HUES6 (cell line): ENCODE results near the gene ATRN.

Source experiments
- H3K27ac ChIP-seq: 2 replicates; pipeline ENCODE4 v1.7.0; 2013; ENCODE audit warnings: low read depth, mild to moderate bottlenecking, low read length, inconsistent platforms
- H3K27me3 ChIP-seq: 2 replicates; pipeline ENCODE4 v1.6.1; 2013; ENCODE audit warnings: low read length; ENCODE audit not compliant: control insufficient read depth, insufficient read depth
- H3K36me3 ChIP-seq: 2 replicates; pipeline ENCODE4 v1.6.1; 2013; ENCODE audit warnings: low read length; ENCODE audit not compliant: control insufficient read depth, insufficient read depth
- H3K4me1 ChIP-seq: 2 replicates; pipeline ENCODE4 v1.6.1; 2013; ENCODE audit warnings: low read length; ENCODE audit not compliant: control insufficient read depth, insufficient read depth
- H3K4me3 ChIP-seq: 2 replicates; pipeline ENCODE4 v1.5.1; 2013; ENCODE audit warnings: low read depth, low read length
- H3K9ac ChIP-seq: one replicate; pipeline ENCODE4 v1.6.1; 2013; ENCODE audit warnings: mild to moderate bottlenecking, low read length
- H3K9me3 ChIP-seq: 2 replicates; pipeline ENCODE4 v1.6.1; 2013; ENCODE audit warnings: low read depth, low read length; ENCODE audit not compliant: control insufficient read depth, insufficient read depth

Gene ATRN

DNA sequence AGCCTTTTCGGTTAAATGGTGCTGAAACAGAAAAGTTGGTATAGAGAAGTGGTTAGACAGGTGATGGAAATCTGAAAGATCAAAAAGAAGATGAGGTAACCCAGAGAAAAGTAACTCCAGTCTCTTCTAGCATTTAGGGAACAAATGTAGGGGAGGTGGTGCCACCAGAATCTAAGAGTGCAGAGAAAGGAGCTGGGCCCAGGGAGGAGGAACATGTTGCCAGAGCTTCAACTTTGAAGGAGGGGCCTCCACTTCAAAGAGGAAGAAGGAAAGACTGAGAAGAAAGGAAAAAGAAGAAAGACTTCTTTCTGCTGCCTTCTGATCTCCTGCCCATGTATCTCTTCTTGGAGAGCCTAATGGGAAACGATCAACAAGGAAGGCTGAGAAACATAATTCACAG is 23.5 kb upstream of the ATRN start:
- Histone ChIP-seq H3K27ac (no peak overlapping the region), H3K9me3 (no peaks in the 10 kb centered on the region), H3K4me1 (no peaks in the 10 kb centered on the region), H3K36me3 (no peaks in the 10 kb centered on the region), H3K4me3 (no peak overlapping the region), H3K9ac (no peak overlapping the region), H3K27me3 (no peaks in the 10 kb centered on the region)

DNA sequence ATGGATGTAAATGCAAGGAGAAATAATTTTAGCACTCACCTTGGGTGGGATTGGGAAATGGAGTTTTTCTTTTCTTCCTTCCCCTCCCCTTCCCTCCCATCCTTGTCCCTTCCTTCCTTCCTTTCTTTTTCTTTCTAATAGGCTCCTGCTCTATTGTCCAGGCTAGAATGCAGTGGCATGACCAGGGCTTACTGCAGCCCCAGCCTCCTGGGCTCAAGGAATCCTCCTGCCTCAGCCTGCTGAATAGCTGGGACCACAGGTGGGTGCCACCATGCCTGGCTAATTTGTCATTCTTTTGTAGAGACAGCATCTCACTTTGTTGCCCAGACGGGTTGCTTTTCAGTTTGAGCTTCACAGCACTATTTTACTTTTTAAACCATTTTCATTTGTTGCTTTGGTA is 21.5 kb upstream of the ATRN start:
- Histone ChIP-seq H3K27ac (no peak overlapping the region), H3K9me3 (no peaks in the 10 kb centered on the region), H3K4me1 (no peaks in the 10 kb centered on the region), H3K9ac (no peak overlapping the region), H3K27me3 (no peaks in the 10 kb centered on the region), H3K4me3 (no peak overlapping the region), H3K36me3 (no peaks in the 10 kb centered on the region)

DNA sequence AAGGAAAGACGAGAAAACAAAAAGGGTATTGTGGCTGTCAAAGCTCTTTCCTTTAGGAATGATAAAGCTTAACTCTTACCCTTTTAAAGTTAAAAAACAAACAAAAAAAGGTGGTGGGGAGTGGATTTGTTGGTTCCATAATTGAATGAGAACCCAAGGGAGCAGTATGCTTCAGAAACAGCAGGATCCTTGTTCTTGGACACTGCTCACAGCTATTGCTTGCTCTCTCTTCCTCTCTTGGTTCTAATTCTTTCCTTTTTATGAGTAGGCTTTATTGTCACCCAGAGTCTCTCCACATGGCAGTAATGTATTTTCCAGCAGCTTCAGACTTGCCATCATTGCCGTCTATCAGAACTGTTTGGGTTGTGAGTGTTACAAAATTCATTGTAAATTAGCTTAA is 18.7 kb upstream of the ATRN start:
- Histone ChIP-seq H3K9ac (no peak overlapping the region), H3K9me3 (no peaks in the 10 kb centered on the region), H3K27me3 (no peaks in the 10 kb centered on the region), H3K36me3 (no peaks in the 10 kb centered on the region), H3K27ac (no peak overlapping the region), H3K4me1 (no peaks in the 10 kb centered on the region), H3K4me3 (no peak overlapping the region)

GRCh38 chr20:3452690-3453089 is 18.1 kb upstream of the ATRN start:
- Histone ChIP-seq H3K9me3 (no peaks in the 10 kb centered on the region), H3K9ac (no peak overlapping the region), H3K27ac (no peak overlapping the region), H3K27me3 (no peaks in the 10 kb centered on the region), H3K4me1 (no peaks in the 10 kb centered on the region), H3K36me3 (no peaks in the 10 kb centered on the region), H3K4me3 (no peak overlapping the region)

- no peaks in the 10 kb centered on the region for H3K27me3 ChIP-seq
- no peaks in the 10 kb centered on the region for H3K36me3 ChIP-seq
- H3K9me3 ChIP-seq: no peaks in the 10 kb centered on the region
- no peak overlapping the region for H3K9ac ChIP-seq
- no peaks in the 10 kb centered on the region for H3K4me1 ChIP-seq
- H3K27ac ChIP-seq: no peak overlapping the region
- H3K4me3 ChIP-seq: no peak overlapping the region
These were observed 16.0 kb upstream of the ATRN start for GRCh38 chr20:3454831-3455230.

DNA sequence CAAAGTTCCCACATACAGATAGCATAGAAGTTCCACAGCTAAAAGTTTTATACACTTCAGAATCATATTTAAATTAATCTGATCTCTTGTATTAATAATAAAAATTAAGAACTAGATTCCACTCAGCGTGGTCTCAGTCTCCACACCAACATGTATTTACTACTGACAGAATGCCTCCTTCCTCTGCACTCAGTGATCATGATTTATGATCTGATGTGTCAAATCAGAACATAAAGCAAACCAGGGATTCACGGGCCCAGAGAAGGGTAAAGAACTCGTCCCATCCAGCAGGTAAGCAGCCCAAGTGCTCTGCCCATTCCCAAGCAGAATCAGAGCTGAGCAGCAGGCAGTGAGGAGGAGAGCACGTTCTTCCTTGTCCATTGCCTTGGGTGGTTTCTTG is 14.2 kb upstream of the ATRN start:
- Histone ChIP-seq H3K27me3 (no peaks in the 10 kb centered on the region), H3K27ac (no peak overlapping the region), H3K4me1 (peaks cover 8% of the 10 kb centered on the region; the same call in 1 of the 2 replicates), H3K9ac (no peak overlapping the region), H3K4me3 (no peak overlapping the region), H3K36me3 (no peaks in the 10 kb centered on the region), H3K9me3 (no peaks in the 10 kb centered on the region)

DNA sequence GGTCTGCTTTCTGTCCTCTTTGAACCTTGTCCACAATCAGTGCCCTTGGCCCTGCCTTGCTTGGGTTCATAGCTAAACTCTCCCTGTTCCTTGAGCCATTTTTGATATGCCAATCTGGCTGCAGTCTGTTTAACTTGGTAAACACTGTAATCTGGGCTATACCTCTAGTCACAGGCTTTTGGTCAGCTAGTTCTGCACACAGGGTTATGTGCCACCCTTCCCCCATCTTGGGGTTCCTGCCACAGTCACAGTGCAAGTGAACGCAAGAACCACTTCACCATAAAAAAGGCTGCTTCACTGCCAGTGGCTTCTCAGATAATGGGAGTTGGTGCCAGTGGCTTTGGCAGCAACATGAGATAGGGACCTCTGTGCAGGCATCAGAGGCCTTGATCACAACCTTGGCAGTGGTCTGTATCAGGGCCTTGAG is 10.9 kb upstream of the ATRN start:
- Histone ChIP-seq H3K27me3 (no peaks in the 10 kb centered on the region), H3K9me3 (no peaks in the 10 kb centered on the region), H3K4me3 (no peak overlapping the region), H3K27ac (no peak overlapping the region), H3K4me1 (peaks cover 8% of the 10 kb centered on the region; the same call in 1 of the 2 replicates), H3K36me3 (no peaks in the 10 kb centered on the region), H3K9ac (no peak overlapping the region)

DNA sequence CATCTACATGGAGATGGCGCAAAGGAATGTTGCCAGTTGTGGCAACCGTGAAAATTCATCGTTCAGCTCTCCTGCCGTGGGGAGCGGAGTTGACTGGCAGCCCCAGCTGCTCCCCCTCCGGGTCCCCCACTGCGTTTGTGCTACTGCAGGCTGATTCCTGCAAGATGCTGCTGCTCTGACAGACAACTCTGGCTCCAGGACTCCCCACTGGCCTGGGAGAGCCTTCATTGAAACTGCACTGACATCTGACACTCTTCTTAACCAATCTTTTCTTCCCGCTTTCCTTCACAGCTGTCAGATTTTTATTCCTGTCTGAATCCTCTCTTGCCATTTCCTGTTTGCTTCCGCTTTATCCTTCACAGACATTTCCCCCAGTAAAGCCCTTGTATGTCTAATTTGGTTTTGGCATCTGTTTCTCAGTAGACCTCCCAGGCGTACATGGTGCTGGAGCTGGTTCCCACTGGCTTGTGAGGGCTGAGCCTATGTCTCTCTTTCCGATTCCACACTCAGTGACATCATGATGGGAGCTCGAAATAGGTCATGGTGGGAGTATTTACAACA is 9.5 kb upstream of the ATRN start:
- Histone ChIP-seq H3K27me3 (peaks cover 11% of the 10 kb centered on the region), H3K36me3 (no peaks in the 10 kb centered on the region), H3K4me1 (peaks cover 8% of the 10 kb centered on the region; the same call in 1 of the 2 replicates), H3K27ac (no peak overlapping the region), H3K4me3 (no peak overlapping the region), H3K9me3 (no peaks in the 10 kb centered on the region), H3K9ac (no peak overlapping the region)

DNA sequence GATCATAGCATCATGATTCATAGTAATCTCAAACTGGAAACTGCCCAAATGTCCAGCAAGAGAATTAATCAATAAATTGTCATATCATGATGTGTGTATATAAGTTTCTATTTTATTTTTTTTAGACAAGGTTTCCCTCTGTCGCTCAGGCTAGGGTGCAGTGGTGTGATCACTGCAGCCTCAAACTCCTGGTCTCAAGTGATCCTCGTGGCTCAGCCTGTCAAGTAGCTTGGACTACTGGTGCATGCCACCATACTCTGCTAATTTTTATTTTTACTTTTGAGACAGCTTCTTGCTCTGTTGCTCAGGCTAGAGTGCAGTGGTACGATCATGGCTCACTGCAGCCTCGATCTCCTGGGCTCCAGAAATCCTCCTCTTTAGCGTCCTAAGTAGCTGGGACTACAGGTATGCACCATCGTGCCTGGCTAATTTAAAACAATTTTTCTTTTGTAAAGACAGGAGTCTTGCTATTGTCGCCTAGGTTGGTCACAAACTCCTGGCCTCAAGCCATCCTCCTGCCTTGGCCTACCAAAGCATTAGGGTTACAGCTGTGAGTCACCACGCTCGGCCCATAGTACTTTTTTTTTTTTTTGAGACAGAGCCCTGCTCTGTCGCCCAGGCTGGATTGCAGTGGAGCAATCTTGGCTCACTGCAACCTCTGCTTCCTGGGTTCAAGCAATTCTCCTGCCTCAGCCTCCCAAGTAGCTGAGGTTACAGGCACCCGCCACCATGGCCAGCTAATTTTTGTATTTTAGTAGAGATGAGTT is 8.7 kb upstream of the ATRN start:
- Histone ChIP-seq H3K36me3 (no peaks in the 10 kb centered on the region), H3K27ac (no peak overlapping the region), H3K9me3 (no peaks in the 10 kb centered on the region), H3K4me3 (no peak overlapping the region), H3K9ac (no peak overlapping the region), H3K4me1 (peaks cover 8% of the 10 kb centered on the region; the same call in 1 of the 2 replicates), H3K27me3 (peaks cover 19% of the 10 kb centered on the region)

GRCh38 chr20:3464166-3464565 is 6.7 kb upstream of the ATRN start:
- H3K27ac ChIP-seq: no peak overlapping the region
- no peaks in the 10 kb centered on the region for H3K9me3 ChIP-seq
- no peaks in the 10 kb centered on the region for H3K36me3 ChIP-seq
- no peak overlapping the region for H3K9ac ChIP-seq
- H3K4me3 ChIP-seq: no peak overlapping the region
- H3K4me1 ChIP-seq: peaks cover 8% of the 10 kb centered on the region; the same call in 1 of the 2 replicates
- peaks cover 29% of the 10 kb centered on the region for H3K27me3 ChIP-seq

- no peak overlapping the region for H3K4me3 ChIP-seq
These were observed 5.5 kb upstream of the ATRN start for GRCh38 chr20:3465301-3465700.

More at GRCh38 chr20:3465301-3465700, 5.5 kb upstream of the ATRN start:
- Histone ChIP-seq H3K4me1 (peaks cover 8% of the 10 kb centered on the region; the same call in 1 of the 2 replicates), H3K9me3 (no peaks in the 10 kb centered on the region), H3K27ac (no peak overlapping the region), H3K9ac (no peak overlapping the region), H3K27me3 (peaks cover 40% of the 10 kb centered on the region), H3K36me3 (no peaks in the 10 kb centered on the region)
